K562 (cell line): ENCODE measurements around the gene HEPHL1. TPM values are rescaled to one million over a fixed set of nuclear protein-coding genes. Genes with fewer than 3 reads are reported as not detected.
A peak's percentile ranks its signal among the peaks of the same experiment; 100 is the strongest.

Source experiments
- FIP1L1 ChIP-seq: fragments of 200-400 bp; formaldehyde crosslinking; IDR thresholded peaks from 2 replicates; pipeline ENCODE4 v1.6.1; 2018; ENCODE audit warnings: mild to moderate bottlenecking, low read depth, low read length; ENCODE audit not compliant: poor library complexity, severe bottlenecking
- FOXK2 ChIP-seq, 2 experiments: fragments of 450-650 bp; IDR thresholded peaks in 1 of 2; conservative IDR thresholded peaks in 1 of 2; 2 replicates each; pipeline ENCODE4 v1.6.1; 2016; ENCODE audit warnings: low read depth in 2 of 2, mild to moderate bottlenecking in 1 of 2
- LARP7 ChIP-seq: fragments of 450-650 bp; IDR thresholded peaks from 2 replicates; pipeline ENCODE4 v1.6.1; 2016
- PHTF2 ChIP-seq: fragments of 250-450 bp; sonication (Bioruptor Pico); IDR thresholded peaks from 2 replicates; pipeline ENCODE4 v1.5.0; 2021; ENCODE audit warnings: mild to moderate bottlenecking
- RBM25 ChIP-seq: fragments of 200-400 bp; formaldehyde crosslinking; IDR thresholded peaks from 2 replicates; pipeline ENCODE4 v1.6.1; 2018; ENCODE audit warnings: low read length, low read depth, moderate library complexity; ENCODE audit not compliant: severe bottlenecking
- RBM34 ChIP-seq: fragments of 200-400 bp; formaldehyde crosslinking; IDR thresholded peaks from 2 replicates; pipeline ENCODE4 v1.6.1; 2018; ENCODE audit warnings: low read length, borderline replicate concordance; ENCODE audit not compliant: insufficient read depth
- SPI1 ChIP-seq: IDR thresholded peaks from 2 replicates; pipeline ENCODE4 v1.6.1; 2011; ENCODE audit warnings: low read depth, low read length, control low read depth, borderline replicate concordance
- TEAD1 ChIP-seq, 2 experiments: fragments of 450-650 bp in 1 of 2; sonication (generic) in 1 of 2; formaldehyde crosslinking; IDR thresholded peaks; 2 replicates each; pipeline versions ENCODE4 v1.4.0 to v1.8.0; 2020 to 2022; ENCODE audit warnings: mild to moderate bottlenecking in 2 of 2, missing genetic modification reagents in 1 of 2
- USF2 ChIP-seq: sonication (generic); formaldehyde crosslinking; IDR thresholded peaks from 2 replicates; pipeline ENCODE4 v1.5.0; 2020; ENCODE audit warnings: missing genetic modification reagents
- ZBTB11 ChIP-seq, 3 experiments: fragments of 200-800 bp in 1 of 3; fragments of 250-450 bp in 1 of 3; fragments of 450-650 bp in 1 of 3; sonication (Bioruptor Pico) in 1 of 3; sonication (Bioruptor generic) in 1 of 3; formaldehyde crosslinking in 1 of 3; IDR thresholded peaks; 2 replicates each; pipeline versions ENCODE4 v1.6.1 to v1.8.0; 2016 to 2022; ENCODE audit warnings: mild to moderate bottlenecking in 2 of 3, missing genetic modification characterization in 2 of 3, missing compliant biosample characterization in 1 of 3, moderate library complexity in 1 of 3
- ZNF511 ChIP-seq: sonication (generic); formaldehyde crosslinking; IDR thresholded peaks from 2 replicates; pipeline ENCODE4 v1.8.0; 2022; ENCODE audit warnings: mild to moderate bottlenecking, missing genetic modification reagents
- ZNF512 ChIP-seq: IDR thresholded peaks from 2 replicates; pipeline ENCODE4 v1.6.1; 2016; ENCODE audit warnings: missing genetic modification characterization, missing compliant biosample characterization
- ZNF57 ChIP-seq: fragments of 450-650 bp; formaldehyde crosslinking; IDR thresholded peaks from 2 replicates; pipeline ENCODE4 v1.4.0; 2020; ENCODE audit warnings: mild to moderate bottlenecking, moderate library complexity
- ZNF780A ChIP-seq: fragments of 250-450 bp; sonication (Bioruptor Pico); IDR thresholded peaks from 2 replicates; pipeline ENCODE4 v1.5.0; 2021; ENCODE audit warnings: mild to moderate bottlenecking
- polyA plus RNA-seq, 8 experiments: library from polyadenylated mRNA; depleted of rRNA in 4 of 8; stranded (reverse) in 5 of 8; unstranded in 3 of 8; fragments of >200 nt; fragmentation: Nextera tagmentation in 2 of 8; fragmentation: Illumina TruSeq in 1 of 8; extraction: Ambion mirVana in 2 of 8; extraction: Trizol in 1 of 8; gene quantifications; 2 replicates each; pipeline versions ENCODE4 v1.2.1 to v1.2.3, GENCODE V29; 2011 to 2014; ENCODE audit warnings: inconsistent platforms in 1 of 8, missing spikeins in 1 of 8
- total RNA-seq, 7 experiments: library from RNA; depleted of rRNA in 6 of 7; stranded (reverse); fragments of >200 nt in 6 of 7; fragmentation: Illumina TruSeq in 2 of 7; extraction: Trizol in 2 of 7; gene quantifications; 2 replicates each; pipeline versions ENCODE4 v1.2.1 to v1.2.3, GENCODE V29; 2011 to 2021; ENCODE audit warnings: low replicate concordance in 1 of 7
- TF ChIP-seq, protein P1 (sequence below), 2 experiments: IDR thresholded peaks; 2 replicates each; pipeline ENCODE4 v1.6.1; 2011; ENCODE audit warnings: borderline replicate concordance in 1 of 2, control low read depth in 1 of 2, low read depth in 1 of 2, low read length in 1 of 2, mild to moderate bottlenecking in 1 of 2, mixed read lengths in 1 of 2, moderate library complexity in 1 of 2; ENCODE audit not compliant: insufficient read depth in 1 of 2, insufficient read length in 1 of 2, poor library complexity in 1 of 2, severe bottlenecking in 1 of 2; ENCODE audit errors: extremely low read depth in 1 of 2
- TF ChIP-seq, protein P2 (sequence below): sonication (generic); formaldehyde crosslinking; IDR thresholded peaks from 2 replicates; pipeline ENCODE4 v1.8.1; 2023; ENCODE audit warnings: mild to moderate bottlenecking, missing genetic modification reagents, moderate library complexity

HEPHL1 gene
- total and polyA plus RNA-seq, 9 of the 15 experiments (the other 6 are each of a cell fraction or from before 2014, with no cell fraction given), result 0.01 TPM; not detected in 8

DNA sequence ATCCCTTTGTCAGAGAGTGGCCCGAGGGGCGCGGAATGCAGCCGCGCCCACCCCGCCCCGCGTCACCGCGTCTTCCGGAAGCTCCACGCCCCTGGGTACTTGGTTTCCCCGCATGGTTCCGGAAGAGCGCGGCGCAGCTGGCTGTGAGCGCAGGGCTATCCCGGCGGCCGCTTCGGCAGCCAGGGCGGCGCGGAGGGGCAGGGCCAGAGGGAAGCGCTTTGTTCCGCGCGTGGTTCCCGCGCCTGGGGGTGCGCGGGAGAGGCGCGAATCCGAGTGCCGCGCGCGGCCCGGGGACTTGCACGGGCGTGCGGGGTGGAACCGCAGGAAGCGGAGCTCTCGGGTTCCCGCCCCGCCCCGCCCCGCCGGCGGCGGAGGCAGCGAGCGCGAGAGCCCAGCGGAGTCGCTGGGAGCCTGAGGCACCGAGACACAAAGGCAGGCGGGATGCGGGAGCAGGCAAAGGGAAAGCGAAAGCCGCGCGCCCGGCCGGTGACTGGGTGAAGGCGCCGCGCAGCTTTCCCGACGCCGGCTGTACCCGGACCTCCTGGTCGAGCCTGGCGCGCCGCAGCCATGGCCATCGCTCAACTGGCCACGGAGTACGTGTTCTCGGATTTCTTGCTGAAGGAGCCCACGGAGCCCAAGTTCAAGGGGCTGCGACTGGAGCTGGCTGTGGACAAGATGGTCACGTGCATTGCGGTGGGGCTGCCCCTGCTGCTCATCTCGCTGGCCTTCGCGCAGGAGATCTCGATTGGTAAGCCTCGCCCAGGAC, 107.8 kb downstream of the HEPHL1 start, which contains the start of gene PANX1 (continued):
- peak; percentile 74 for TF ChIP-seq FIP1L1
- no peak for TF ChIP-seq SPI1
- TF ChIP-seq LARP7, result no peak
- peak in 2 of 3 experiments; percentile 31 to 88; a peak in 3 of 6 replicates for TF ChIP-seq ZBTB11 (CRISPR knock-in tag; IDR thresholded peaks at IDR 0.05)
- TF ChIP-seq ZNF511 (CRISPR knock-in tag), result 0 out of 2 replicates have a peak, but pooled peaks have one; percentile 41
- 0 out of 2 replicates have a peak, but pooled peaks have one; percentile 63 for TF ChIP-seq RBM34
- TF ChIP-seq RBM25, result peak; percentile 51
- no peak for TF ChIP-seq PHTF2 (CRISPR knock-in tag)
- peak; percentile 70 for TF ChIP-seq USF2 (CRISPR knock-in tag)
- 0 out of 4 replicates have a peak, but pooled peaks of 1 of the 2 experiments have one; percentile 7 for TF ChIP-seq TEAD1 (CRISPR knock-in tag; IDR thresholded peaks at IDR 0.05)
- TF ChIP-seq, protein P1, sequence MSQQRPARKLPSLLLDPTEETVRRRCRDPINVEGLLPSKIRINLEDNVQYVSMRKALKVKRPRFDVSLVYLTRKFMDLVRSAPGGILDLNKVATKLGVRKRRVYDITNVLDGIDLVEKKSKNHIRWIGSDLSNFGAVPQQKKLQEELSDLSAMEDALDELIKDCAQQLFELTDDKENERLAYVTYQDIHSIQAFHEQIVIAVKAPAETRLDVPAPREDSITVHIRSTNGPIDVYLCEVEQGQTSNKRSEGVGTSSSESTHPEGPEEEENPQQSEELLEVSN (IDR thresholded peaks at IDR 0.05; ENCODE audit: borderline replicate concordance in 1 of 2, extremely low read depth in 1 of 2, insufficient read depth in 1 of 2, insufficient read length in 1 of 2, low read depth in 1 of 2, low read length in 1 of 2, poor library complexity in 1 of 2, severe bottlenecking in 1 of 2), result peak; percentile 41 to 88
- TF ChIP-seq ZNF780A (CRISPR knock-in tag), result no peak
- TF ChIP-seq, protein P2, sequence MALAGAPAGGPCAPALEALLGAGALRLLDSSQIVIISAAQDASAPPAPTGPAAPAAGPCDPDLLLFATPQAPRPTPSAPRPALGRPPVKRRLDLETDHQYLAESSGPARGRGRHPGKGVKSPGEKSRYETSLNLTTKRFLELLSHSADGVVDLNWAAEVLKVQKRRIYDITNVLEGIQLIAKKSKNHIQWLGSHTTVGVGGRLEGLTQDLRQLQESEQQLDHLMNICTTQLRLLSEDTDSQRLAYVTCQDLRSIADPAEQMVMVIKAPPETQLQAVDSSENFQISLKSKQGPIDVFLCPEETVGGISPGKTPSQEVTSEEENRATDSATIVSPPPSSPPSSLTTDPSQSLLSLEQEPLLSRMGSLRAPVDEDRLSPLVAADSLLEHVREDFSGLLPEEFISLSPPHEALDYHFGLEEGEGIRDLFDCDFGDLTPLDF, result peak; percentile 37; the same call in 1 of the 2 replicates
- TF ChIP-seq ZNF57 (CRISPR knock-in tag), result no peak
- TF ChIP-seq ZNF512 (tag), result no peak
- peak in 1 of 2 experiments; percentile 49; a peak in 3 of 4 replicates for TF ChIP-seq FOXK2 (conservative IDR thresholded peaks at IDR 0.05 in 1 of 2, IDR thresholded peaks at IDR 0.05 in 1 of 2; ENCODE audit: low read depth in 2 of 2)
